ENCODE data around the gene AMFR. TPM values are rescaled to one million over a fixed set of nuclear protein-coding genes. Genes with fewer than 3 reads are reported as not detected.

The AMFR gene
- total RNA-seq, 1 experiment from 2014 or later, result 25.6 TPM

- no peak overlapping the region for H3T11ph ChIP-seq (ENCODE audit: low read length)
- no peaks in the 10 kb centered on the region for H3K79me1 ChIP-seq (ENCODE audit: insufficient read depth, low read depth, low read length, poor library complexity, severe bottlenecking)
- H3K79me2 ChIP-seq (ENCODE audit: insufficient read depth, low read length), result peaks cover 2% of the 10 kb centered on the region; the same call in 1 of the 2 replicates
- H4K20me1 ChIP-seq (ENCODE audit: control insufficient read depth, insufficient read depth, insufficient read length), result no peaks in the 10 kb centered on the region
- H3K23ac ChIP-seq (ENCODE audit: insufficient read length, low read depth, low read length), result no peak overlapping the region
- WGBS (ENCODE audit: extremely low coverage, insufficient read length, low lambda C conversion rate), result no CpG with 5 or more reads among the region's 2 CpGs
- H3K9me3 ChIP-seq (ENCODE audit: control insufficient read depth, low read depth, low read length), result no peaks in the 10 kb centered on the region
- H3K4ac ChIP-seq (ENCODE audit: low read depth, low read length), result no peak overlapping the region
- no peak overlapping the region for H3K18ac ChIP-seq (ENCODE audit: insufficient read length, low read depth, low read length)
- H3K36me3 Mint-ChIP-seq (ENCODE audit: insufficient read depth in 1 of 3, low read depth in 3 of 3), result no peaks in the 10 kb centered on the region; a peak in 2 of 7 replicates
- H3K56ac ChIP-seq (ENCODE audit: insufficient read length, low read depth, low read length), result no peak overlapping the region
- no peaks in the 10 kb centered on the region; the same call in 1 of the 2 replicates for H3K27me3 ChIP-seq (ENCODE audit: insufficient read depth, low read length)
- H3K4me1 ChIP-seq (ENCODE audit: insufficient read depth, low read length), result peaks cover 7% of the 10 kb centered on the region; the same call in 1 of the 2 replicates
- no peak for DNase-seq
- no peak overlapping the region for H2BK120ac ChIP-seq (ENCODE audit: low read depth, low read length, poor library complexity, severe bottlenecking)
- TF ChIP-seq, protein P1, sequence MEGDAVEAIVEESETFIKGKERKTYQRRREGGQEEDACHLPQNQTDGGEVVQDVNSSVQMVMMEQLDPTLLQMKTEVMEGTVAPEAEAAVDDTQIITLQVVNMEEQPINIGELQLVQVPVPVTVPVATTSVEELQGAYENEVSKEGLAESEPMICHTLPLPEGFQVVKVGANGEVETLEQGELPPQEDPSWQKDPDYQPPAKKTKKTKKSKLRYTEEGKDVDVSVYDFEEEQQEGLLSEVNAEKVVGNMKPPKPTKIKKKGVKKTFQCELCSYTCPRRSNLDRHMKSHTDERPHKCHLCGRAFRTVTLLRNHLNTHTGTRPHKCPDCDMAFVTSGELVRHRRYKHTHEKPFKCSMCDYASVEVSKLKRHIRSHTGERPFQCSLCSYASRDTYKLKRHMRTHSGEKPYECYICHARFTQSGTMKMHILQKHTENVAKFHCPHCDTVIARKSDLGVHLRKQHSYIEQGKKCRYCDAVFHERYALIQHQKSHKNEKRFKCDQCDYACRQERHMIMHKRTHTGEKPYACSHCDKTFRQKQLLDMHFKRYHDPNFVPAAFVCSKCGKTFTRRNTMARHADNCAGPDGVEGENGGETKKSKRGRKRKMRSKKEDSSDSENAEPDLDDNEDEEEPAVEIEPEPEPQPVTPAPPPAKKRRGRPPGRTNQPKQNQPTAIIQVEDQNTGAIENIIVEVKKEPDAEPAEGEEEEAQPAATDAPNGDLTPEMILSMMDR (conservative IDR thresholded peaks at IDR 0.05), result no peak
- no peak overlapping the region for H3K4me2 ChIP-seq (ENCODE audit: insufficient read depth, insufficient read length, low read length)
- no peak overlapping the region for H2BK15ac ChIP-seq (ENCODE audit: low read depth, low read length)
- no peak overlapping the region for H3K9ac ChIP-seq (ENCODE audit: extremely low read depth, insufficient read length, low read length)
- no peaks in the 10 kb centered on the region for H3K9me3 Mint-ChIP-seq
- H3K27ac Mint-ChIP-seq, result no peak overlapping the region
- no peak overlapping the region for H2AK5ac ChIP-seq (ENCODE audit: insufficient read length, low read length)
- H3K23me2 ChIP-seq (ENCODE audit: insufficient read length, low read depth, low read length, poor library complexity, severe bottlenecking), result peaks cover 7% of the 10 kb centered on the region
- H4K5ac ChIP-seq (ENCODE audit: insufficient read length, low read depth, low read length), result no peak overlapping the region
- peaks cover 17% of the 10 kb centered on the region for H3K27me3 Mint-ChIP-seq (ENCODE audit: low read depth)
- H3K14ac ChIP-seq (ENCODE audit: insufficient read depth, low read length), result no peak overlapping the region
- no peak overlapping the region for H4K8ac ChIP-seq (replicated peaks; ENCODE audit: insufficient read length, low read depth, low read length)
- peaks cover 39 to 44% of the 10 kb centered on the region in 2 experiments for H3K4me1 Mint-ChIP-seq
- no peak overlapping the region for H2BK20ac ChIP-seq (ENCODE audit: low read depth, low read length, poor library complexity, severe bottlenecking)
- no peak overlapping the region for H2BK5ac ChIP-seq (ENCODE audit: insufficient read length, low read length)
- H3K4me3 Mint-ChIP-seq, result no peak overlapping the region
- no peak overlapping the region for H4K91ac ChIP-seq (ENCODE audit: insufficient read length, low read depth, low read length)
- no peak overlapping the region for H2AFZ ChIP-seq (ENCODE audit: low read length)
- H3K27ac ChIP-seq (ENCODE audit: insufficient read length, low read depth, low read length), result no peak overlapping the region
- no peak overlapping the region for H2BK12ac ChIP-seq (ENCODE audit: insufficient read length, low read depth, low read length)
These were observed 4.0 kb downstream of the AMFR start for GRCh38 chr16:56421313-56421712.
